ENCODE data around the gene QSOX2. TPM values are rescaled to one million over a fixed set of nuclear protein-coding genes. Genes with fewer than 3 reads are reported as not detected.
A peak's percentile ranks its signal among the peaks of the same experiment; 100 is the strongest.

The QSOX2 gene
- total and polyA plus RNA-seq, 12 donors = 4.6 to 9.1 (median 7.7) TPM

GRCh38 chr9:136247551-136247916, 1.9 kb upstream of the QSOX2 start:
- Histone ChIP-seq H3K36me3 (no peaks in the 10 kb centered on the region), H3K4me1 (peaks cover 5 to 32% (median 24%) of the 10 kb centered on the region in 9 donors), H3K4me3 (no peak overlapping the region), H3K27ac (no peak overlapping the region), H3K9me3 (no peaks in the 10 kb centered on the region), H3K27me3 (no peaks in the 10 kb centered on the region)
- DNase-seq (no peak), ATAC-seq (no peak)
- intact Hi-C loops (cut with DNase I) = loop anchor here in 1 of 10 donors (10.0 kb wide), 1 partner anchor 263 kb away; no protein-coding TSS in a partner anchor
- no peak for TF ChIP-seq CTCF (IDR thresholded peaks at IDR 0.05)
- 46 to 65% methylated on average over 8 to 9 of the region's 9 CpGs for WGBS, 2 donors

GRCh38 chr9:136246849-136247550, 1.4 kb upstream of the QSOX2 start:
- no peak for ATAC-seq
- no peaks in the 10 kb centered on the region for H3K9me3 ChIP-seq
- no peak overlapping the region for H3K27ac ChIP-seq
- intact Hi-C loops (cut with DNase I) = loop anchor here in 1 of 10 donors (10.0 kb wide), 1 partner anchor 262 kb away; no protein-coding TSS in a partner anchor
- H3K4me3 ChIP-seq = no peak overlapping the region
- H3K27me3 ChIP-seq = no peaks in the 10 kb centered on the region
- peaks cover 5 to 37% (median 24%) of the 10 kb centered on the region in 9 donors for H3K4me1 ChIP-seq
- H3K36me3 ChIP-seq = no peaks in the 10 kb centered on the region
- 65 to 66% methylated on average over 26 of the region's 26 CpGs for WGBS, 2 donors
- peak in 1 of 2 donors; percentile 10 for DNase-seq
- no peak for TF ChIP-seq CTCF (IDR thresholded peaks at IDR 0.05)

GRCh38 chr9:136244969-136245218, 718 bp downstream of the QSOX2 start:
- Histone ChIP-seq H3K36me3 (no peaks in the 10 kb centered on the region), H3K27me3 (no peaks in the 10 kb centered on the region), H3K9me3 (no peaks in the 10 kb centered on the region), H3K4me1 (peaks cover 5 to 55% (median 34%) of the 10 kb centered on the region in 9 donors), H3K4me3 (peak overlapping the region; percentile 58 to 89 (median 80)), H3K27ac (peak overlapping the region in 2 of 10 donors; percentile 25 to 47)
- WGBS, 2 donors = 7 to 8% methylated on average over 6 of the region's 6 CpGs
- no peak for ATAC-seq
- TF ChIP-seq CTCF (IDR thresholded peaks at IDR 0.05) = no peak
- DNase-seq = no peak
- intact Hi-C loops (cut with DNase I) = loop anchor here in 1 of 10 donors (10.0 kb wide), 1 partner anchor 260 kb away; no protein-coding TSS in a partner anchor

- Histone ChIP-seq H3K4me3 (peak overlapping the region in 9 of 10 donors; percentile 75 to 89 (median 83)), H3K4me1 (peaks cover 5 to 60% (median 40%) of the 10 kb centered on the region in 9 donors), H3K27me3 (no peaks in the 10 kb centered on the region), H3K9me3 (no peaks in the 10 kb centered on the region), H3K27ac (peak overlapping the region in 1 of 10 donors; percentile 29), H3K36me3 (no peaks in the 10 kb centered on the region)
- no peak for TF ChIP-seq CTCF (IDR thresholded peaks at IDR 0.05)
- intact Hi-C loops (cut with DNase I) = loop anchor here in 1 of 10 donors (10.0 kb wide), 1 partner anchor 260 kb away; no protein-coding TSS in a partner anchor
- 57 to 62% methylated on average over 11 of the region's 11 CpGs for WGBS, 2 donors
- no peak for ATAC-seq
- no peak for DNase-seq
Measured at GRCh38 chr9:136244122-136244968, 1.3 kb downstream of the QSOX2 start.
